C4-2B (cell line): ENCODE measurements around the gene PAK4.
"Not testable (repeated sequence)": the region's sequence is repeated elsewhere in the genome, so short reads cannot be mapped to it uniquely, and the experiment has no call there.

Experiments used
- H3K27ac ChIP-seq: fragments of 450-650 bp; 2 replicates; pipeline ENCODE4 v1.5.1; 2017
- ZFX ChIP-seq: fragments of 450-650 bp; IDR thresholded peaks from 2 replicates; pipeline ENCODE4 v1.6.1; 2017
- TF ChIP-seq, protein P1 (sequence below): fragments of 450-650 bp; conservative IDR thresholded peaks from 2 replicates; pipeline ENCODE4 v1.5.1; 2017; ENCODE audit warnings: mild to moderate bottlenecking

PAK4 gene

DNA sequence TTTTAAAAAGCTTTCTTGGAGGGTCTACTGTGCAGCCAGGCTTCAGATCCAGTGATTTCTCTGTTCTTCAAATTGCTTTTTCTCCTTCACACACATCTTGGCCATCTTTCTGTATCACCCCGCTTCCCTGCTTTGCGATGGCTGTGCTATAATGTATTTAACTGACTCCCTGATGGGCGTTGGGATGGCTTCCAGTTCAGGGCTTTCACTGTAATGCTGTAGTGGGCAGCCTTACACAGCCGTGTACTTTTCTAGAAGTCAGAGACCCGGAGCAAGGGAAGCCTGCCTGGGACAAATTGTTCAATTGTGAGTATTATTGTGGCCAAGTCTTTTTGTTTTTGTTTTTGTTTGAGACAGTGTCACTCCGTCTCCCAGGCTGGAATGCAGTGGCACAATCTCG lies 19.4 kb upstream of the PAK4 start:
- TF ChIP-seq ZFX, result no peak
- TF ChIP-seq, protein P1, sequence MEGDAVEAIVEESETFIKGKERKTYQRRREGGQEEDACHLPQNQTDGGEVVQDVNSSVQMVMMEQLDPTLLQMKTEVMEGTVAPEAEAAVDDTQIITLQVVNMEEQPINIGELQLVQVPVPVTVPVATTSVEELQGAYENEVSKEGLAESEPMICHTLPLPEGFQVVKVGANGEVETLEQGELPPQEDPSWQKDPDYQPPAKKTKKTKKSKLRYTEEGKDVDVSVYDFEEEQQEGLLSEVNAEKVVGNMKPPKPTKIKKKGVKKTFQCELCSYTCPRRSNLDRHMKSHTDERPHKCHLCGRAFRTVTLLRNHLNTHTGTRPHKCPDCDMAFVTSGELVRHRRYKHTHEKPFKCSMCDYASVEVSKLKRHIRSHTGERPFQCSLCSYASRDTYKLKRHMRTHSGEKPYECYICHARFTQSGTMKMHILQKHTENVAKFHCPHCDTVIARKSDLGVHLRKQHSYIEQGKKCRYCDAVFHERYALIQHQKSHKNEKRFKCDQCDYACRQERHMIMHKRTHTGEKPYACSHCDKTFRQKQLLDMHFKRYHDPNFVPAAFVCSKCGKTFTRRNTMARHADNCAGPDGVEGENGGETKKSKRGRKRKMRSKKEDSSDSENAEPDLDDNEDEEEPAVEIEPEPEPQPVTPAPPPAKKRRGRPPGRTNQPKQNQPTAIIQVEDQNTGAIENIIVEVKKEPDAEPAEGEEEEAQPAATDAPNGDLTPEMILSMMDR, result no peak
- H3K27ac ChIP-seq, result no peak overlapping the region

GRCh38 chr19:39109641-39110040 lies 15.9 kb upstream of the PAK4 start:
- no peak for TF ChIP-seq ZFX
- TF ChIP-seq, protein P1, result no peak
- H3K27ac ChIP-seq, result no peak overlapping the region

GRCh38 chr19:39110263-39110967 lies 15.2 kb upstream of the PAK4 start:
- no peak overlapping the region for H3K27ac ChIP-seq
- TF ChIP-seq, protein P1, result peak; percentile 92
- TF ChIP-seq ZFX, result no peak

- no peak overlapping the region for H3K27ac ChIP-seq
- no peak for TF ChIP-seq ZFX
- TF ChIP-seq, protein P1, result no peak
Observed at GRCh38 chr19:39111593-39112199, 13.9 kb upstream of the PAK4 start.

- TF ChIP-seq ZFX, result no peak
- TF ChIP-seq, protein P1, result no peak
- no peak overlapping the region for H3K27ac ChIP-seq
Observed at GRCh38 chr19:39112338-39112890, 13.2 kb upstream of the PAK4 start.

- TF ChIP-seq, protein P1, result no peak
- TF ChIP-seq ZFX, result no peak
- no peak overlapping the region for H3K27ac ChIP-seq
Observed at GRCh38 chr19:39113199-39113598, 12.4 kb upstream of the PAK4 start.

- H3K27ac ChIP-seq, result no peak overlapping the region
- TF ChIP-seq, protein P1, result no peak
- TF ChIP-seq ZFX, result no peak
Observed at GRCh38 chr19:39115105-39115847, 10.3 kb upstream of the PAK4 start.

GRCh38 chr19:39117023-39117422 lies 8.6 kb upstream of the PAK4 start:
- H3K27ac ChIP-seq, result not testable (repeated sequence)
